Thymus (tissue), 11 donors: ENCODE measurements around the gene MITF. TPM values are rescaled to one million over a fixed set of nuclear protein-coding genes. Genes with fewer than 3 reads are reported as not detected.

Source experiments
- DNase-seq, 9 donors: peaks; one replicate each; pipeline ENCODE4 v3.0.0-alpha.2; 2013; ENCODE audit warnings: low spot score in 9 of 9, low read depth in 6 of 9, missing footprints in 1 of 9
- H3K27ac ChIP-seq, 2 donors: one replicate each; pipeline ENCODE4 v1.5.1; 2013; ENCODE audit warnings: control low read depth in 1 of 2, low read depth in 1 of 2, low read length in 1 of 2, mild to moderate bottlenecking in 1 of 2, moderate library complexity in 1 of 2
- H3K27me3 ChIP-seq, 2 donors: one replicate each; pipeline ENCODE4 v1.5.1; 2013; ENCODE audit warnings: low read length in 1 of 2; ENCODE audit not compliant: control insufficient read depth in 2 of 2, insufficient read depth in 1 of 2
- H3K36me3 ChIP-seq, 2 donors: one replicate each; pipeline ENCODE4 v1.5.1; 2013; ENCODE audit warnings: low read length in 1 of 2, mild to moderate bottlenecking in 1 of 2, moderate library complexity in 1 of 2; ENCODE audit not compliant: control insufficient read depth in 2 of 2, insufficient read depth in 2 of 2
- H3K4me1 ChIP-seq, 2 donors: one replicate each; pipeline ENCODE4 v1.5.1; 2013; ENCODE audit warnings: low read length in 2 of 2; ENCODE audit not compliant: control insufficient read depth in 2 of 2, insufficient read depth in 2 of 2
- H3K4me3 ChIP-seq, 2 donors: one replicate each; pipeline ENCODE4 v1.5.1; 2013; ENCODE audit warnings: low read length in 2 of 2, control low read depth in 1 of 2, mild to moderate bottlenecking in 1 of 2
- H3K9me3 ChIP-seq, 2 donors: one replicate each; pipeline ENCODE4 v1.5.1; 2013; ENCODE audit warnings: low read length in 1 of 2, mild to moderate bottlenecking in 1 of 2; ENCODE audit not compliant: control insufficient read depth in 2 of 2, insufficient read depth in 1 of 2
- WGBS: extraction: QIAGEN DNeasy Blood & Tissue Kit; methylation state at CpG from one replicate; pipeline ENCODE4 v1.1.7; 2013; 5-methylcytosine and 5-hydroxymethylcytosine counted together
- polyA plus RNA-seq: library from polyadenylated mRNA; stranded (reverse); fragments of 200-250 nt; gene quantifications from one replicate; pipeline ENCODE4 v1.2.3, GENCODE V29; 2013
- total RNA-seq: library from RNA; stranded (reverse); fragments of 120-200 nt; gene quantifications from one replicate; pipeline ENCODE4 v1.2.4, GENCODE V29; 2013
- donor health status: healthy.

Gene MITF
- total and polyA plus RNA-seq, 2 donors, result 3.2 to 4.8 TPM

GRCh38 chr3:69866988-69867720 lies 127.9 kb downstream of the MITF start:
- H3K27me3 ChIP-seq, result no peaks in the 10 kb centered on the region
- H3K4me3 ChIP-seq, result no peak overlapping the region
- WGBS, result 81% methylated on average over 2 of the region's 2 CpGs

GRCh38 chr3:69867941-69868505 lies 128.8 kb downstream of the MITF start:
- no peak for DNase-seq
- no peaks in the 10 kb centered on the region for H3K4me1 ChIP-seq
- H3K9me3 ChIP-seq, result no peaks in the 10 kb centered on the region
- H3K36me3 ChIP-seq, result no peaks in the 10 kb centered on the region
- H3K27ac ChIP-seq, result no peak overlapping the region
- no peaks in the 10 kb centered on the region for H3K27me3 ChIP-seq
- WGBS, result 91% methylated on average over 2 of the region's 2 CpGs
- H3K4me3 ChIP-seq, result no peak overlapping the region

More at GRCh38 chr3:69866988-69867720, 127.9 kb downstream of the MITF start:
- no peaks in the 10 kb centered on the region for H3K4me1 ChIP-seq
- H3K9me3 ChIP-seq, result no peaks in the 10 kb centered on the region
- DNase-seq, result no peak
- no peak overlapping the region for H3K27ac ChIP-seq
- no peaks in the 10 kb centered on the region for H3K36me3 ChIP-seq

GRCh38 chr3:69868841-69869420 lies 129.7 kb downstream of the MITF start:
- no peak overlapping the region for H3K27ac ChIP-seq
- no peak overlapping the region for H3K4me3 ChIP-seq
- H3K36me3 ChIP-seq, result no peaks in the 10 kb centered on the region
- H3K4me1 ChIP-seq, result no peaks in the 10 kb centered on the region
- no peaks in the 10 kb centered on the region for H3K9me3 ChIP-seq
- no peaks in the 10 kb centered on the region for H3K27me3 ChIP-seq
- DNase-seq, result no peak
- over 99% methylated on average over 3 of the region's 3 CpGs for WGBS

- no peak overlapping the region for H3K4me3 ChIP-seq
- H3K4me1 ChIP-seq, result no peaks in the 10 kb centered on the region
- H3K27ac ChIP-seq, result no peak overlapping the region
- DNase-seq, result no peak
- no peaks in the 10 kb centered on the region for H3K9me3 ChIP-seq
- WGBS, result 97% methylated on average over 5 of the region's 5 CpGs
- H3K36me3 ChIP-seq, result no peaks in the 10 kb centered on the region
- no peaks in the 10 kb centered on the region for H3K27me3 ChIP-seq
These were observed 130.4 kb downstream of the MITF start for GRCh38 chr3:69869643-69870042.

GRCh38 chr3:69871251-69871650 lies 132.0 kb downstream of the MITF start:
- Histone ChIP-seq H3K27ac (no peak overlapping the region), H3K4me1 (no peaks in the 10 kb centered on the region), H3K27me3 (no peaks in the 10 kb centered on the region), H3K4me3 (no peak overlapping the region), H3K36me3 (no peaks in the 10 kb centered on the region), H3K9me3 (no peaks in the 10 kb centered on the region)
- WGBS, result 93% methylated on average over 2 of the region's 2 CpGs
- DNase-seq, result no peak

- Histone ChIP-seq H3K36me3 (no peaks in the 10 kb centered on the region), H3K9me3 (no peaks in the 10 kb centered on the region), H3K27me3 (no peaks in the 10 kb centered on the region), H3K4me3 (no peak overlapping the region), H3K27ac (no peak overlapping the region), H3K4me1 (no peaks in the 10 kb centered on the region)
- DNase-seq, result no peak
- WGBS, result 70% methylated on average over 3 of the region's 3 CpGs
These were observed 132.6 kb downstream of the MITF start for GRCh38 chr3:69871868-69872267.

GRCh38 chr3:69872783-69873378 lies 133.6 kb downstream of the MITF start:
- Histone ChIP-seq H3K27ac (no peak overlapping the region), H3K27me3 (no peaks in the 10 kb centered on the region), H3K4me1 (no peaks in the 10 kb centered on the region), H3K9me3 (no peaks in the 10 kb centered on the region), H3K36me3 (no peaks in the 10 kb centered on the region), H3K4me3 (no peak overlapping the region)
- 92% methylated on average over 4 of the region's 4 CpGs for WGBS
- no peak for DNase-seq

GRCh38 chr3:69876073-69876472 lies 136.8 kb downstream of the MITF start:
- Histone ChIP-seq H3K4me1 (no peaks in the 10 kb centered on the region), H3K9me3 (no peaks in the 10 kb centered on the region), H3K4me3 (no peak overlapping the region), H3K27me3 (no peaks in the 10 kb centered on the region), H3K36me3 (no peaks in the 10 kb centered on the region), H3K27ac (no peak overlapping the region)
- no peak for DNase-seq
- 98% methylated on average over 9 of the region's 9 CpGs for WGBS

GRCh38 chr3:69878254-69878653 lies 139.0 kb downstream of the MITF start:
- Histone ChIP-seq H3K27ac (no peak overlapping the region), H3K4me1 (no peaks in the 10 kb centered on the region), H3K9me3 (no peaks in the 10 kb centered on the region), H3K4me3 (no peak overlapping the region), H3K36me3 (no peaks in the 10 kb centered on the region), H3K27me3 (no peaks in the 10 kb centered on the region)
- WGBS, result 97% methylated on average over 3 of the region's 3 CpGs
- no peak for DNase-seq
